H7 (cell line): Measurements from ENCODE around the gene ZBTB7B. TPM values are rescaled to one million over a fixed set of nuclear protein-coding genes. Genes with fewer than 3 reads are reported as not detected.

Experiments
- DNase-seq: peaks from one replicate; pipeline ENCODE4 v3.0.0; 2012
- H3K27me3 ChIP-seq: 2 replicates; pipeline ENCODE4 v1.6.0; 2011; ENCODE audit warnings: mild to moderate bottlenecking, low read length; ENCODE audit not compliant: control insufficient read depth, insufficient read depth
- H3K36me3 ChIP-seq: replicated peaks from 2 replicates; pipeline ENCODE4 v1.5.1; 2011; ENCODE audit warnings: low read length; ENCODE audit not compliant: control insufficient read depth, insufficient read depth
- H3K4me3 ChIP-seq: 2 replicates; pipeline ENCODE4 v1.5.1; 2011; ENCODE audit warnings: low read depth, mild to moderate bottlenecking, control low read depth, low read length, moderate library complexity; ENCODE audit not compliant: insufficient read depth
- total RNA-seq: library from RNA; depleted of rRNA; stranded (reverse); fragments of >200 nt; shearing (Covaris generic); gene quantifications from 2 replicates; pipeline ENCODE4 v1.2.3, GENCODE V29; 2014

ZBTB7B gene
- total RNA-seq, 1 experiment from 2014 or later: 40.6 TPM

DNA sequence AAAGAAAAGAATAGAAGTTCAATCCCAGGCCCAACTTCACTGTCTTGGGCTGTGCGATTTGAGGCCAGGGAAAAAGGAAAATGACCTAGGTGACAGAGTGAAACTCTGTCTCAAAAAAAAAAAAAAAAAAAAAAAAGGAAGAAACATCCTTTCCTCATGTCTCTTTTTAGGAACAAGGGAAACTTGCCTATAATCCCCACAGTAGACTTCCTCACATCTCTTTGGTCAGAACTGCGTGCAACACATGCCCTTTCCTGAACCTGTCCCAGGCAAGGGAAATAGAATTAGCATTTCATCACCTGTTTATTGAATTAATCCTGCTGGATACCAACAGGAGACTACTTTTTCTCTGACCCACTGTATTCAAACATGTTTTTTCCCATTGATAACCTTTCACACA, 33.3 kb downstream of the ZBTB7B start:
- Histone ChIP-seq H3K4me3 (no peak overlapping the region), H3K27me3 (peaks cover 6% of the 10 kb centered on the region), H3K36me3 (no peaks in the 10 kb centered on the region)
- no peak for DNase-seq

GRCh38 chr1:155037043-155037442, 34.4 kb downstream of the ZBTB7B start:
- no peak for DNase-seq
- Histone ChIP-seq H3K27me3 (peaks cover 6% of the 10 kb centered on the region), H3K36me3 (no peaks in the 10 kb centered on the region), H3K4me3 (no peak overlapping the region)

DNA sequence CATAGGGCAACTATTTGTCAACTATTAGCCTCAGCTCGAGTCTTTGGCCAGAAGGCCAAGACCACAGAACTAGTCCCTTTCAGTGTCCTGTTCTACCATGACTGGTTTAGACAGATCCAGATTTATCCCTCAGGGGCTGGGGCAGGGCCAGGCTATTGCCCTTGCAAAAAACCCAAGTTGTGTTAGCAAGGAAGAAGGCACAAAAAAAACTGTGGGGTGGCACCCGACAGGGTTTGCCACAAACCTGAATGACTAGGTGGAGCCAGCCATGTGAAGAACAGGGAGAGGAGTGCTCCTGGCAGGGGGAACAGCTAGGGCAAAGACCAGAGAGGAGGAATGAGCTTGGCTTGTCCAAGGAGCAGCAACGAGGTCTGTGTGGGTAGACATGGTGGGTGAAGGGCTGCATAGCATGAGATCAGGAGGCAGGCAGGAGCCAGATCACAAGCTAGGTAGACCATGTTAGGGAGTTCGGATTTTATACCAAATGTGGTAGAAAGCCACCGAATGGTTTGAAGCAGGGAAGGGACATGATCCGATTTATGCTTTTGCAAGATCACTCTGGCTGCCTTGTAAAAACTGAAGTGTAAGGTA, 35.3 kb downstream of the ZBTB7B start:
- Histone ChIP-seq H3K36me3 (no peaks in the 10 kb centered on the region), H3K27me3 (peaks cover 6% of the 10 kb centered on the region), H3K4me3 (no peak overlapping the region)
- DNase-seq: no peak

GRCh38 chr1:155038602-155039307, 36.2 kb downstream of the ZBTB7B start:
- no peak overlapping the region for H3K4me3 ChIP-seq
- H3K36me3 ChIP-seq: no peaks in the 10 kb centered on the region
- peaks cover 9% of the 10 kb centered on the region for H3K27me3 ChIP-seq
- no peak for DNase-seq

GRCh38 chr1:155039308-155039669, 36.7 kb downstream of the ZBTB7B start:
- Histone ChIP-seq H3K4me3 (no peak overlapping the region), H3K36me3 (no peaks in the 10 kb centered on the region)
- no peak for DNase-seq

GRCh38 chr1:155040358-155041093, 37.9 kb downstream of the ZBTB7B start:
- Histone ChIP-seq H3K27me3 (peaks cover 9% of the 10 kb centered on the region), H3K4me3 (no peak overlapping the region), H3K36me3 (no peaks in the 10 kb centered on the region)
- no peak for DNase-seq

More at GRCh38 chr1:155039308-155039669, 36.7 kb downstream of the ZBTB7B start:
- peaks cover 9% of the 10 kb centered on the region for H3K27me3 ChIP-seq

DNA sequence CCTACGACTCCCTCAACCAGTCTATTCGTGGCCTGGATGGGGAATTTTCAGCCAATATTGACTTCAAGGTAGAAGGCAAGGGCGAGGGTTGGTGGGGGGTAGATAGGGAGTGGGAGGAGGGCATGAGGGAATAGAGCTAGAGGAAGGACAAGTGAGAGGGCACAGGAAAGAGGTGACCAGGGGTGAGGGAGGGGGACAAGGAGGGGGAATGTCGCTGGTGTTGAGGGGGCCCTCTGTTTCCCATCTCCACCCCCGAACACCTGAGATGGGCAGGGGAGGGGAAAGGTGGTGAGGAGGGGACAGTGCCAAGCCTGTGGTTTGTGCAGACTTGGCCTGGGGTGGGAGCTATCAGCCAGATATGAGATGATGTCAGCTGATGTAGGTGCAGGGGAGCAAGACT, 40.2 kb downstream of the ZBTB7B start:
- Histone ChIP-seq H3K27me3 (peaks cover 9% of the 10 kb centered on the region), H3K4me3 (no peak overlapping the region), H3K36me3 (no peaks in the 10 kb centered on the region)
- no peak for DNase-seq

- DNase-seq: no peak
- H3K36me3 ChIP-seq: no peaks in the 10 kb centered on the region
- H3K4me3 ChIP-seq: no peak overlapping the region
- H3K27me3 ChIP-seq: peaks cover 7% of the 10 kb centered on the region
Observed at GRCh38 chr1:155043301-155043702, 40.7 kb downstream of the ZBTB7B start.

- Histone ChIP-seq H3K27me3 (peaks cover 7% of the 10 kb centered on the region), H3K36me3 (no peaks in the 10 kb centered on the region), H3K4me3 (no peak overlapping the region)
- DNase-seq: no peak
Observed at GRCh38 chr1:155043793-155044192, 41.2 kb downstream of the ZBTB7B start.

- no peak for DNase-seq
- Histone ChIP-seq H3K36me3 (no peaks in the 10 kb centered on the region), H3K27me3 (peaks cover 3% of the 10 kb centered on the region; the same call in 1 of the 2 replicates), H3K4me3 (no peak overlapping the region)
Observed at GRCh38 chr1:155044365-155044764, 41.8 kb downstream of the ZBTB7B start.

DNA sequence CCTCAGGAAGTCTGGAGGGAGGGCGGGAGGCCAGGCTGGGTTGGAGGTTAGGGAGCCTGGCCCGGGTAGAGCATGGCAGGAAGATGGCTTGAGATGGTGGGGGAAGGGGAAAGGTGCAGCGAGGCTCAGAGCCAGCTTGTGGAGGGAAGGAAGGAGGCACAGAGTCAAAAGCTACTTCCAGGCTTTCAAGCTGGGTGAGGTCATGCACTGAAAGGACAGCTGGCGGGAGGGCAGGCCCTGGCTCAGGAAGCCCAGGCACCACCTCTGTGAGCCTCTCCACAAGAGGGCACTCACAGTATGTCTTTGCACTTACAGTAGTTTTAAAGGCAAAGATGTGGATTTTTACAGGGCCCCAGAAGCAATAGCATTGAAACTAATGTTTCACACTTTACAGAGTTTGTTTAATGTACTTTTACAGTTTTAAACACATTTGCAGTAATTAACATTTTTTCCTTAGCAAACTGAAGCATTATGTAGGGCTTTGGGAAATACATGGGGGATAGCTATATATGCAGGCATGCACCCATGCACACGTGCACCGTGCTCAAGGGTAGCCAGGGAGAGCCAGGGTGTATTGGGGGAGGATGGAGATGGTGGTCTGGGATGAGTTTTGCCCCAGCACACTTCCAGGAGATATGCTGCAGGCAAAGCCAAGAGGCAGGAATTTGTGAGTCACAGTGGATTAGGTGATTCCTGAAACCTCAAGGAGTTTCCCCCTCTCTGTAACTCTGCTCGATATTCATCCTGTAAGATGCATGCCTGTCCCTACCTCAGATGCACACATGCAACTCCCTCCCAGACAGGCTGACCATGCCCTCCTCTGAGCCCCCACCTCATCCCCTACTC, 42.4 kb downstream of the ZBTB7B start:
- Histone ChIP-seq H3K27me3 (peaks cover 3% of the 10 kb centered on the region; the same call in 1 of the 2 replicates), H3K4me3 (no peak overlapping the region), H3K36me3 (no peaks in the 10 kb centered on the region)
- peak; percentile 95 for DNase-seq

DNA sequence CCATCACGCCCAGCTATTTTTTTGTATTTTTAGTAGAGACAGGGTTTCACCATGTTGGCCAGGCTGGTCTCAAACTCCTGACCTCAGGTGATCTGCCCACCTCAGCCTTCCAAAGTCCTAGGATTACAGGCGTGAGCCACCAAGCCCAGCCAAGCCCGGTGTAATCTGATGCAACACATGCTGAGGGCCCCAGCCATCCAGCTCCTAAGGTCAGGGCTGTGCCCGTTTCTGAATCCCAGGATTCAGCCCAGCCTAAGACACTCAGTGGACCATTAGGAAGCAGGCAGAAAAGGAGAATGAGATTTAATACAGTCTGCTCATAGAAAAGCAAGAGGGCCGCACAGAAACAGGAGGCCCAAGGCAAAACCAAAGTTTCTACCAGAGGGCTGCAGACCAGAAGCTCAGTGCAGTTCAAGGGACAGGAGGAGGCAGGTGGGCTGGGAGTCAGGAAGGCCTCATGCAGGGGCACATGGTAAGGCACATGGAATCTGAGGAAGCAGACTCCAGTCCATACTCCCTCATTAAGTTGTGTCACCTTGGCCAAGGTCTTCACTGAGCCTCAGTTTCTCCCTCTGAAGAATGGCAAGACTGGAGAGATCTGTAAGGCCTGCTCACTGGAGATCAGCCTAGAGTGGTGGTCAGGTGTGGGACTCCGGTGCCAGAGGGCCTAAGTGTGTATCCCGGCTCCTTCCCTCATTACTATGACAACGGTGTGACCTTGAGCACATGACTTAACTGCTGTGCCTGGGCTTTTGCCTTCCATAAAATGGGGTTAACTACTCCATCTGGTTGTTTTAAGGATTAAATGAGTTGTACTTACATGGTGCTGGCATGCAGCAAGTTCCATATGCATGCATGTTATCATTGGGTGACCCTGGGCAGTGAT, 46.1 kb downstream of the ZBTB7B start:
- no peaks in the 10 kb centered on the region for H3K36me3 ChIP-seq

GRCh38 chr1:155049651-155050559, 47.3 kb downstream of the ZBTB7B start:
- no peaks in the 10 kb centered on the region for H3K36me3 ChIP-seq
- H3K4me3 ChIP-seq: peak overlapping the region; percentile 67
- DNase-seq: no peak
- peaks cover 18% of the 10 kb centered on the region for H3K27me3 ChIP-seq

More for the DNA sequence above, 46.1 kb downstream of the ZBTB7B start:
- no peak for DNase-seq
- Histone ChIP-seq H3K27me3 (peaks cover 18% of the 10 kb centered on the region), H3K4me3 (no peak overlapping the region)
